ENCODE results near the gene SEZ6. TPM values are rescaled to one million over a fixed set of nuclear protein-coding genes. Genes with fewer than 3 reads are reported as not detected.

SEZ6 gene
- total and polyA plus RNA-seq, 2 of the 4 experiments (the other 2 are of a cell fraction) = not detected

GRCh38 chr17:28974451-28974850 lies 31.4 kb downstream of the SEZ6 start:
- DNase-seq (no peak), ATAC-seq (ENCODE audit: low read depth) (no peak)
- H4K91ac ChIP-seq (ENCODE audit: insufficient read depth, low read depth, low read length) = no peak overlapping the region
- 0 out of 2 replicates have a peak, but pooled peaks cover 7% of the 10 kb centered on the region for H4K20me1 ChIP-seq (ENCODE audit: insufficient read depth, low read length)
- no peak overlapping the region for H2BK15ac ChIP-seq (ENCODE audit: low read depth, low read length)
- no peak overlapping the region for H2AK9ac ChIP-seq (replicated peaks; ENCODE audit: low read depth, low read length, poor library complexity)
- BruUV-seq (replicated peaks) = no TSS peak
- no peak overlapping the region for H3K9ac ChIP-seq (ENCODE audit: low read depth, low read length)
- no peak overlapping the region for H3K27ac ChIP-seq (ENCODE audit: insufficient read depth, low read length)
- dilution Hi-C loops (cut with HindIII; ENCODE audit: low sequenced_read_pairs, unreplicated experiment) = no loop called here
- H3K27me3 ChIP-seq (ENCODE audit: control insufficient read depth, insufficient read depth, low read length) = peaks cover 82% of the 10 kb centered on the region
- no peak overlapping the region for H2AFZ ChIP-seq (replicated peaks; ENCODE audit: low read length, poor library complexity)
- ChIA-PET CTCF (interaction anchor here (0.8 to 1.6 kb wide), 2 partner anchors 10 to 13 kb away, joined by 3 to 4 read pairs; no protein-coding TSS in a partner anchor), POLR2A (ENCODE audit: unreplicated experiment) (no interaction called here)
- H3K36me3 ChIP-seq (ENCODE audit: control insufficient read depth, insufficient read depth, low read length) = no peaks in the 10 kb centered on the region
- intact Hi-C loops (cut with micrococcal nuclease) = no loop called here
- WGBS, 2 experiments (ENCODE audit: extremely low coverage in 2 of 2, insufficient read length in 1 of 2) = 100% methylated on average over 2 of the region's 4 CpGs; no CpG with 5 or more reads in 1 of the 2 experiments
- H3K9me3 ChIP-seq (ENCODE audit: control insufficient read depth, insufficient read depth, low read length) = no peaks in the 10 kb centered on the region
- H4K8ac ChIP-seq (ENCODE audit: low read depth in 2 of 2, low read length in 2 of 2) = no peak overlapping the region
- no peak overlapping the region for H3K4ac ChIP-seq (ENCODE audit: low read depth, low read length)
- no peak overlapping the region for H3K4me2 ChIP-seq (ENCODE audit: low read depth, low read length)
- H2BK120ac ChIP-seq (ENCODE audit: low read depth, low read length) = no peak overlapping the region
- in situ Hi-C loops (cut with MboI; ENCODE audit: low sequenced_read_pairs) = no loop called here
- no peak overlapping the region for H3K56ac ChIP-seq (ENCODE audit: extremely low read depth, insufficient read depth, low read length)
- H3K23ac ChIP-seq (ENCODE audit: low read depth, low read length) = no peak overlapping the region
- no peak overlapping the region for H3K4me3 ChIP-seq (ENCODE audit: insufficient read depth, low read depth, low read length)
- H3K4me1 ChIP-seq (ENCODE audit: control insufficient read depth, insufficient read depth, low read length) = peaks cover 2% of the 10 kb centered on the region; the same call in 1 of the 2 replicates
- no peak overlapping the region for H3K14ac ChIP-seq (replicated peaks; ENCODE audit: low read depth, low read length)
- 0 out of 2 replicates have a peak, but pooled peaks cover 4% of the 10 kb centered on the region for H3K9me1 ChIP-seq (ENCODE audit: insufficient read depth, low read length)
- no peak overlapping the region for H2AK5ac ChIP-seq (ENCODE audit: low read depth, low read length)
- no peak overlapping the region for H4K5ac ChIP-seq (ENCODE audit: low read depth, low read length)
- no peak overlapping the region for H3K18ac ChIP-seq (ENCODE audit: low read depth, low read length)
- H2BK20ac ChIP-seq (ENCODE audit: low read depth, low read length) = no peak overlapping the region
- TF ChIP-seq MXI1 (IDR thresholded peaks at IDR 0.05; ENCODE audit: borderline replicate concordance, low read depth, low read length) (no peak), MAFK (IDR thresholded peaks at IDR 0.05; ENCODE audit: low read depth, low read length) (no peak), RCOR1 (IDR thresholded peaks at IDR 0.05; ENCODE audit: insufficient replicate concordance, low read length) (no peak), BHLHE40 (IDR thresholded peaks at IDR 0.05; ENCODE audit: low read depth, low read length) (no peak), NFE2L2 (IDR thresholded peaks at IDR 0.05; ENCODE audit: low read depth, low read length) (no peak), CHD1 (IDR thresholded peaks at IDR 0.05; ENCODE audit: low read depth, low read length) (no peak), MAZ (IDR thresholded peaks at IDR 0.05; ENCODE audit: borderline replicate concordance, low read depth, low read length) (no peak), FOS (IDR thresholded peaks at IDR 0.05; ENCODE audit: low read depth, low read length) (no peak)
- no peaks in the 10 kb centered on the region for H3K79me1 ChIP-seq (ENCODE audit: low read depth in 1 of 2, low read length in 2 of 2)
- H2BK5ac ChIP-seq (ENCODE audit: low read depth, low read length, poor library complexity, severe bottlenecking) = no peak overlapping the region
